Measurements from ENCODE around the gene C10orf105.

C10orf105 gene, protein sequence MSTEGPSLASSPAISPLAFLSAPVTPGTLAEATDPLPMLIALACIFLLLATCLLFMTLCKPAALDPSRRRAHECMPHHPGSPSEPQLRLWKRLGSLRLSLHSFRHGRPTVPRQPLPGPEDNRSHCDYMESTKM

DNA sequence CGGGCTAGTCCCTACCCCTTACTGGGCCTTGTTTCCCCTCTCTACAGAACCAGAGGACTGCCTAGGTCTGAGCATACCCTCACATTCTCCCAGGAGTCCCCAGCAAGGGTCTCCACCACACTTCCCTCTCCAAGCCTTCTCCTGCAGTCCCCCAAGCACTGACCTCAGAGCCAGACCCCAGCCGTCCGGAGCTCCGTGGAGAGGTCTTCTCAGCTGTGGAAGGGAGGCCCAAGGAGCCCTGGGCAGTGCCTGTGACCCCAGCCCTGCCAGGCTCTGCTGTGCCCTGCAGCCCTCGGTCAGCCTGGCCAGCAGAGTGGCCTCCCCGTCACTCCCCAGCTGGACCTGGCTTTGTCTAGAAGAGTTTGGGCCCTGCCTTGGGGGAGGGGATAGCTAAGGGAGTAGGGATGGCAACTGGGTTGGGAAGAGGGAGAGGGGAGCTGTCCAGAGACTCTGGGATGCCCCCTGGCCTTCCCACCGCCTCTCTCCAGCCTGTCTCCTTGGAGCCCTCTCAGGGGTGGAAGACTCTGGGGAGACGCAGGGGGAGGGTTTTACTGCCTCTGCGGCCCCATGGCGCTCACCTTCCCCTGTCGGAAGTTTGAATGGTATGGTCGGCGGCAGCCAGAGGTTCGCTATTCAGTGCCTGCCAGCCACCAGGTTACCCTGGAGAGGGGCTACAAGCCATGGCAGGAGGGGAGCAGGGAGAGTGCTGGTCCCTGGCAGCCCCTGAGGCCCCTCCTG is at the start of gene C10orf105:
C10orf105 (minus strand) TSS at position 315 of the 738 bp plus-strand sequence. CDS start 3,441 bp downstream, outside the sequence.
- DNase-seq, result no peak

DNA sequence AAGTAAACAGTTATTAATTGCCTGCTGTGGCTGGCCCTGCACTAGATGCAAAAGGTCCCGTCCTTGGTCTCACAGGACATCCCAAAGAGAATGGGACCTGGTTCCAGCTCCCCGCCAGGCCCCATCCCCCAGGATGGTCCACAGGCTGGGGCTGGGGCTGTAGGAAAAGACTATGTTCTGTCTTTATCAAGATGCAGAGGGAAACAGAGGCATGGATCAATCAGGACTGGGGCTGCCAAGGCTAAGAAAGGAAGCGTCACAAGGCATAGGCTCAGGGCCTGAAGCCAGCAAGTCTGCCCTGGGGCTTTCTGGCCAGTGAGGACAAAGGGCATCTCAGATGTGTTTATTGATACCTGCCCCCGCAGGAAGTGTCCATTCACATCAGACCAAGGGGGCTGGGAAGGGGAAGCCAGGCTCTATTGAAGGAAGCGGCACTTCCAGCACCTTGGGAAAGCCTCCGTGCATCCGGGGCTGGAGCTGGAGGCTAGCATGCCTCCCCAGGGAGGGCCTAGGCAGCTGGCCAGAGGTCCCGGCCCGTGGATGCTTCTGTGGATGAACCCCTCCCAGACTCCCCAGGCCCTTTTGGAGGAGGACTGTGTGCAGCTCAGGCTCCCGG is 48.0 kb upstream of the C10orf105 start:
- no peak for DNase-seq

DNA sequence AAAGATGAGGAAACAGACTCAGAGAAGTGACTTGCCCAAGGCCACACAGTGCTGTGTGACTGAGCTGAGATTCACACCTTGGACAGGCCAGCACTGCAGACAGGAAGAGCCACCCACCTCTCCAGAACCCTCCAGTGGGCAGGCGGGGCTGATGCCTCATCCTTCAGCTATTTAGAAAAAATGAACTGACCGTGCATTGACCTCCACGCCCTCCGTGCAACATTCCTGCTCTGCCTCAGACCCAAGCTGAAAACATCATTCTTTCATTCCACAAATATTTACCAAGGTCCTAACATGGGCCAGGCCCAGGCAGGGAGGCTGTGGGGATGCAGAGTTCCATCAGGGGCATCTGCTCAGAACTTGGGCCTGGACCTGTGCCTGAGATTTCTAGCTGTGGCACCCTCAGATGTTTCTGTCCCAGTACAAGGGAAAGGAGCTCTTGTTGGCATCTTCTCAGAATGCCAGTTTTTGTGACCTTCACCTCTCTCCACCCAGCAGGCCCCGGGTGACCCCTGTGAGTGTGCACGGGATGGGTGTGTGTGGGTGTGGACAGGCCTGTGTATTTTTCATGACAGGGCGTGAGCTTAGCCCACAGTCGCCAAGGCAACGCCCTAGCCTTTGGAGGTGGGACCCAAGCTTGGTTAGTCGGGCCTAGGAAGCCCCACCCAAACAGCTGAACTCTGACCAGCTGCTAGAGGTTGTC is 47.3 kb upstream of the C10orf105 start:
- DNase-seq, result peak; percentile 61

DNA sequence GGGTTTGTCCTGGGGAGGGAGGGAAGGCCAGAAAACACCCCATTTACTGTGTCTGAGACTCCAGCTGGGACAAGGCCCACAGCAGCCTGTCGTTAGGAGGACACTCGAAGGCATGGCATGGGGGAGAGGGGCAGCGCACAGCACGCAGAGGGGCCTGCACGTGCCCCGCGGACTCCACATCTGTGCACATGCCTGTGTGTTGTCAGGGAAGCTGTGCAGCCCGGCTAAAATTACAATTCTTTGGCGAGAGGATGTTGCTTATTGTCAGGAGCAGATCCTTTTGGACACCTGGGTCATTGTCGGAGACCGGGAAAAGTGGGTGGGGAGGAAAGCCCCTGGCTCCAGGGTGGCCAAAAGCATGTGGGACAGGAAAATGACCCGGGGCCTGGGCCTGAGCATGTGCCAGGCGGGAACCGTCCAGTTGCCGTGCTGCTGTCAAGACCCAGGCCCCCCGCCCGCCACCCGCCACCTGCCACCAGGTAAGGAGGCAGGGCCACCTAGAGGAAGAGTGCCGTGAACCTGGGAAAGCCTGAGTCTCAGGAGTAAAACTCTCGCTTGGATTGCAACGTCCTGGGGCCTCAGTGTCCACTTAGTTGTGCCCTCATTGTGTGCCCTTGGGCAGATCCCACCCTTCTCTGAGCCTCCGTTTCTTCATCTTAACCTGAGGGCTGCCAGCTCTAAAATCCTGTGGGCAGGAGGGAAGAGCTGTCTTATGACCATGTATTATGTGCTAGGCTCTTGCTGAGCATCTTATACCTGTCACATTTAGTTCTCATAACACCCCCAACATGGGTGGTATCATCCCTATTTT is 46.5 kb upstream of the C10orf105 start:
- no peak for DNase-seq

DNA sequence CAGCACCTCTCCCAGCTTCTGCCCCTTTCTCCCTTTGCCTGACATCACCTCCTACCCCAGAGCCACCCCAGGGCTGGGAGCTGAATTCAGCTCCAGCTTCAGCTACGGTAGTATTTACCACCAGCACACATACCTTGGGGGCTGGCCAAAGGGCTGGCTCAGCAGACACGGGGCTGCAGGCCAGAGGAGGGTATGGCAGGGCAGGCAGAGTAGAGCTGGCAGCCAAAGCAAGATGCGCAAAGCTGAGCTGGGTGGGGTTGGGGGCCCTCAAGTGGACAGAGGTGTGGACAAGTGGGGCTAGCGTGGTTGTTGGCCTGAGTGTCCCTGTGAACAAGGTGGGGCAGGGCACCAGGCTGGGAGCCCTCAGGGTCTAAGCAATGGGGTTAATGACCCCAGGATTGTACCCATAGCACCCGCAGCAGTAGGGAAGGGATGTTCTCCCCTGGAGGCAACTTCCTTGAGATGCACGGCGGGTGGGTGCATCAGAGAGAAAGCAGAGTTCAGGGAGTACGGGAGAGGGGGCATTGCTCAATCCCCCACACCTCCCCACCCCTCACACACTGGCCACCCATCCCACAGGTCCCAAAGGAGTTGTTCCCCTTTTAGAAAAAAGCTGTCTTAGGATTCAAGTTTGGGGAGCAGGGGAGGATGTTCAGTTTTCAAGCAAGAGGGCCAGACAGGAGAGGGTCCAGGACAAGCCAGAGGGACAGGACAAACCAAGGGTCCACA is 45.8 kb upstream of the C10orf105 start:
- DNase-seq, result no peak

DNA sequence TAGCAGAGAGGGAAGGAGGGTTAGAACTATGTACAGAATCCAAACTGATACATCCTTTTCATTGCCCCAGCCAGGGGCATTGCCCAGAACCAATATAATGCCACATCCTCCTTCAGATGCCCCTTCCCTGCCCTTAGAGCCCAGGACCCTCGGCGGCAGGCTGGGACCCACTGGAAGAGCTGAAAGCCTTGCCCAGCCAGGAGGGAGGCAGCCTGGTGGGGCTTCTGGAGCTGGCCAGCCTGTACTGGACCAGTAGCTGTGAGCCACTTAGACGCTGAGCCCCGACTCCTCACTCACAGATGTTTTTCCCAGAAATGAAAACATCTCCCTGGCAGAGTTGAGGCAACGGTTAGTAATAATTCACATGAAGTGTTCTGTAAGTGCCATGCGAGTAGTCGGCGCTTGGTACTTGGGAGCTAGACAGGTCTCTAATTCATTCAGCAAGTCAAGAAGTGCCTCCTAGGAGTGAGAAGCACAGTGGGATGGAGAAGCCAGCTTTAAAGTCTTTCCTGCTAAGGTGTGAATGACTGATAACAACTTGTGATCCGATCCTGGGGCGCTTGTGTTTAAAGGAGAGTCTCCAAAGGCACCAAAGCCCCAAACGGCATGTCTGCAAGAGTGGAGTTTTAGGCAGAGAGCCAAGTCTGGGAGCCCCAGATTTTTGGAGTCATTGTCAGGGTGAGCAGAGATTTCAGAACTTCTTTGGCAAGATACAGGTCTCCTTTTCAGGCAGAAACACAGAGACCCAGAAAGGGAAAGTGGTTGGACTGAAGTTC is 44.0 kb upstream of the C10orf105 start:
- no peak for DNase-seq

DNA sequence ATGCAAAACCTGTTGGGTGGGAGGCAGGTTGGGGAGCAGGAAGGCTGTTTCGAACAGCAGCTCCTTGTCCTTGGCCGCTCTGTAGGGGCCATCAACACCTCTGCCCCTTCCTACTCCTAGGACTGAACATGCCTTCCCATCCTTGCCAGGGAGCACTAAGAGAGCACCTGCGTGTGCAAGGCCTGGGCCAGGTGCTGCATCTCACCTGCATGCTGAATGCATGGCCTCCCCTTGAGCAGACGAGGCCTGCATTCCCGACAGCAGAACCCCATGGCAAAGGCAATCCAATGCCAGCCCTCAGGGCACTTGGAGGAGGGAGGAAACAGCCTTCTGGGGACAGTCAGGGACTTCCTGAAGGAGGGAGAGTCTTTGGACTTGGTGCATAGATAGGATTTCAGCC is 42.7 kb upstream of the C10orf105 start:
- DNase-seq, result no peak

DNA sequence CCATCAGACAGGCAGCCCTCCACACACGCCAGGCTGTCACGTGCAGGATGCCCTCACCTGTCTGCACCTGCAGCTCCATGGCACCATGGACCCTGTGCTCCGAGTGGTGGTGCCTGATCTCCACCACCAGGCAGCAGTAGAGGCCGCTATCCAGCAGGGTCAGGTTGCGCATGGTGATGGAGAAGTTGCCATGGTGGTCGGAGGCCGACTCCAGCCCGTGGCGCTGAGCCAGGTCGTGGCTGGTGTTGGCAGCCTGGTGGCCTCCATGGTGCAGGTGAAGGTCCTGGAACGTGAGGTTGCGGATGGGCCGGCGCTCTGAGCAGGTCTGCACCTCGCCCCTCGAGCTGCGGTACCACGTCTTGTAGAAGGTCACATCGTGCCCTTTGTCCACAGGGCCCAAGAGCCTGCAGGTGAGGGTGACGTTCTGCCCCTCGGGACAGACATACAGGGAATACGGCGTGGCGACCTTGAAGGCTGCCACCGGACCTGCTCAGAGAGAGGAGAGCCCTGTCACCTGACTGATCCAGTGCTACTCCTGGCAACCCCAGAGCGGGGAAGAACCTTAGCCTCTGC is 42.0 kb upstream of the C10orf105 start:
- DNase-seq, result no peak

DNA sequence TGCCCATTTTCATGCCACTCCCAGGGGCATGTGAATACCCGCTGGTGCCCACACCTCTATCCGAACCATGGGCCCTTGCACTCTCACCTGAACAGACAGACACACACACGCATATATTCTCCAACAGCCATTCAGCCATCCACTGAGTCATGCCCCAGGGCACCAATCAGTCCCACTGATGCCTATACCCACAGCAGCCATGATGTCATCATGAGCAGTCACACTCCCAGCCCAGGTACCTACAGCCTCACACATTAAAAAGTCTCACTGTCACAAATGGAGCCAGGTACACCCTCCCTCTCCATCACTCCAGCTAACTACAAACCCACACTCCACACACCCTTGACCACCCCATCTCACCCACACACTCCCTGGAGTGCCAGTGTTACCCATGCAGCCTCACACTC is 41.5 kb upstream of the C10orf105 start:
- no peak for DNase-seq

DNA sequence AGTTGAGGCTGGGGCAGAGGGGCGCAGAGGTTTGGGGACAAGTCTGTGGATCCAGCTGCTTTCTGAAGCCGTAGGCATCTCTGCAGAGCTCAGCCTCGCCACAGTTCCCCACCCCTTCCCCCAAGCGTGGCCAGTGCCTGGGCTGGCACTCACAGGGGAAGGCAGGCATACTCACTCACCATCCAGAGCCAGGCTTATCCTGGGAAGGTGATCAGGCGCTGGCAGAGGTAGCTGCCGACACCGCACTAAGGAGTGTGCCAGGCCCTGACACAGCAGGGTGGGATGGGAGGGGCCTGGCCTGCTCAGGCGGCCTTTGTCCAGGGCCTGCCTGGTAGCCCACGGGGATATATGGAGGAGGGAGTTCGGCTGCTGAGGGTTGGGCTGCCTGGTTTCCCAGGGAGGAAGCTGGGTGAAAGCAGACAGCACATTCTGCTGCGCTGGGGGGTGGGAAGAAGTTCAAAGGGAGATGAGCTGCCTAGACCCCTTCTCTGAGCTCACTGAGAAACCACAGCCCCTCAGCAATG is 37.9 kb upstream of the C10orf105 start:
- no peak for DNase-seq

DNA sequence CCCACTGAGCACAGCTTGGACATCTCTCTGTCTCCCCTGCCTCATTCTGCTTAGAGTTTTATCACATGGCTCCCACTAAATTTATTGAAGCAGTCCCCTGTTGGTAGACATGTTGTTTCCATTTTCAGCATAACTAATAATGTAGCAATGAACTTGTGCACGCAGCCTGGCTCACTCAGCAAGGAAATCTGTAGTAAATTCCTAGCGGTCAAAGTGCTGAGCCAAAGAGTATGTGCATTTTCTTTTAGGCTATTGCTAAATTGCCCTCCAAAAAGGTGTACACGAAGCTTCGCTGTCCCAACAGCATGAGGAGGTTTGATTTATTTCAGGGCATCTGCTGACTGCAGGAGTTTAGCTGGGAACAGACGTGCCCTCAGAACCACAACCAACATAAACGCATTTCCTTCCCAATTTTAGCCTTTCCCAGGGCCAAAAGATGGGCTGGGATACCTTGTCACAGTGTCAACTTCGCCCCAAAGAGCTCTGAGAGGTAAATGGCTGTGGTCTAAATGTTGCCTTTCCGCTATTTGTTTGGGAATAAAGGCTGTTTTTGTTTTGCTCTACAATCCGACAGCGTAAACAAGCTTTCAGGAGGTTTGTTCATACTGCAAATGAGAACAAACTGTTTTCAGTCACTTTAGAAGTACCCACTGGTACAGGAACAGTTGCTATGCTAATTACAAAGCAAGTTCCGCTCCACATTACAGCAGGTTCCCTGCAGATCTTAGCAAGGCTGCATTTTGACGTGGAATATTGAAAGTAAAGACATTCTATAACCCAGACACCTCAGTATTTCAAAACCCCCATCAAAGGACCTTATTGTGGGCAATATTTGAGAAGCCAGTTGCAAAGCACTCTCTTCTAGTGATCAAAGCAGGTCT is 37.0 kb upstream of the C10orf105 start:
- DNase-seq, result no peak

DNA sequence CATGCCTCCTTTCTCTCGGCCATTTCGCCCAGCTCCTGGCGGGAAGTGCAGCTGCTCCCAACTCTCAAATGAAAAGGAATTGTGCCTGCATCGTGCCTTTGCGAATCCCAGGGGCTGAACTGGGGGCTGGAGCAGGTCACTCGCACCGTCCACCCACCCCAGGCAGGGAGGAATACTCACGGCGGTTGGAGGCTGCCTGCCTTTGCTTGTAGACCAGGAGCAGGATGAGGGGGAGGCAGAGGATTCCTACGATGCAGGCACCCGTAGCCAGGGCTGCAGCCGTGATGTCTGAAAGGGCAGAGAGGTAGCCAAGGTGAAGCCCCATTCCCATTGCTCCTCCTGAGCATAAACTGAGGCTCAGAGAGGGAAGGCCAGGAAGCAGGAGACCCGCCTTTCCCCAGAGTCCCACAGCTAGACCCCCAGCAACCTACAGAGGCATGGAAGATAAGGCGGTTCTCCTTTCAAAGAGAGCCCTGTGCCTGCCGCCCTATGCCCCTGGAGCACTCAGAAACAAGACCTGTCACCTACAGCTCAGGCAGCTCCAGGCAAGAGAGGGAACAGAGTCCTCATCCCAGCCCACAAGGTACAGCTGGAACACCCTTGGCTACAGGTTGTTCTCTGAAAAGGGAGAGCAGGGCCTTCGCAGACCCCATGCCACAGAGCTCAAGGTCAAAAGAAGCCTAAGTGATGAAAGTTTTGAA is 35.8 kb upstream of the C10orf105 start:
- no peak for DNase-seq

DNA sequence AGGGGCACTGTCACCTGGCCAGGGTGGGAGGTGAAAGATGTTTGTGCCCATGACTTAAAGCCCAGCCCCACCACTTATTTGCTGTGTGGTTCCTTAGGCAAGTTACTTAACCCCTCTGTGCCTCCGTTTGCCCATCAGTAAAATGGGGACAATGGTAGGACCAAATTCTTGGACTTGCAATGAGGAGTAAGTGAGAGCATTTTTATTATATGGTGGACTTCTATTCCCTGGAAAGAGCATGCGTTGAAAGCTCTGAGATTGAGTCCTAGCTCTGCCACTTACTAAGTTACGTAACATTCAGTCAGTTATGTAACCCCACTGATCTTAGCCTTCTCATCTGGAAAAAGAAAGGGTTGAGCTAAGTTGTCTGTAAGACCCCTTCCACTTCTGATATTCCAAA is 35.0 kb upstream of the C10orf105 start:
- DNase-seq, result no peak

DNA sequence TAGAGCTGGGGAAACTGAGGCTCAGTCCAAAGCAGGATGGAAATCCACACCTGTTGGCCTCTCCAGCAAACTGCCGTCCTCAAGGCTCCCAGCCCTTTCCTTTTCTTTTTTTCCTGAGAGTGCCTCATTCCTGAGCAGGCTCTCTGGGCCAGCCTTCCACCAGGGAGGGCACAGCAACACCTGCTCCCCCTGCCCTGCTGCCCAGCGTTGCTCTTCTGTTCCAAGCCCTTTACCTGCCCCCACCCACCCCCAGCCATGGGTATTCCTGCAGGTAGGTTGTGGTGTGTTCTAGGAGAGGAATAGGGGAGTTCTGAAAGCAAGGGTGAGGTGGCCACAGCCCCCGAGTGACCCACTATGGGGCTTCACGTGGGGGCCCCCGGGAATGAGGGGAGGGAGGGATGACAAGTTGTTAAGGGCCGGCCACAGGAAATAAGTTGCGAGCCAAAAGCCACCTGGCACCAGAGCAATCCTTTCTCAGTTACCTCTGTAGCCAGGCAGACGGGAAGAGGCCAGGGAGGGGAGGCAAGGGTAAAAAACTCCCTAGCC is 34.5 kb upstream of the C10orf105 start:
- DNase-seq, result no peak

DNA sequence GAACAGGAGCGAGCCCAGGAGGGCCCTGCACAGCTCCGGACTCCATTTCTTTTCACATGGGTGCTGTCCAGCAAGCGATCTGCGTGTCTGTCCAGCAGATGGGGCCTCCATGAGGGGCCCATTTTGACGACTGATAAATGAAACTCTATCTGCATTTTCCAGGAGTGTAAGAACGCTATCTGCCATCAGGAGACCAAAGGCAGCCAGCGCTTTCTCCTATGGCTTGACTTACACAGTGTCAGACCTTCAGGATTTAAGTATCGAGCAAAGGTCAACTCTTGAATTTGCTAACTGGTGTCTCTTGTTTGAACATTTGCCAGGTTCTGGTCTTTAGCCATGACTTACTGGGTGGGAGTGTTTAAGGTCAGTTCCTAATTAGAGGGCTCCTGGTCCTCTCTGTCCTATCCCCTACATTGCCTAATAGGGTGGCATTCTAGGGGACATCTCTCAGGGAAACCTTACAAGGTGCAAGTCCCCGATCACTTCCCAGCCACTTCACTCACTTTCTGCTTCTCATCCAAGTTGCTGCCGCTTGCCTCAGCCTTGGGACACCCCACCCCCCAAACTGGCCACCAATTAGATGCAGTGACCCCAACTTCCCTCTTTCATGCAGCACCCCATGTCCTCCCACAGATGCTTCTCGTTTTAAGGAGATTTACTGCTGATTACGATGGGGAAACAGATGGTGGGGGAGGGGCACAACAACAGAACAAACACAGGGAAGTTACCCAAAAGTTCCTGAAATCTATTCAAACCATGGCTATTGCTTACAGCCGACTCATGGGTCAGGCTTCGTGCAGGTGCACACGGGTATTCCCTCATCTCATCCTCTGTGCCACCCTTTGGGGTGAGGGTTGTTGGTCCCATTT is 33.7 kb upstream of the C10orf105 start:
- no peak for DNase-seq

DNA sequence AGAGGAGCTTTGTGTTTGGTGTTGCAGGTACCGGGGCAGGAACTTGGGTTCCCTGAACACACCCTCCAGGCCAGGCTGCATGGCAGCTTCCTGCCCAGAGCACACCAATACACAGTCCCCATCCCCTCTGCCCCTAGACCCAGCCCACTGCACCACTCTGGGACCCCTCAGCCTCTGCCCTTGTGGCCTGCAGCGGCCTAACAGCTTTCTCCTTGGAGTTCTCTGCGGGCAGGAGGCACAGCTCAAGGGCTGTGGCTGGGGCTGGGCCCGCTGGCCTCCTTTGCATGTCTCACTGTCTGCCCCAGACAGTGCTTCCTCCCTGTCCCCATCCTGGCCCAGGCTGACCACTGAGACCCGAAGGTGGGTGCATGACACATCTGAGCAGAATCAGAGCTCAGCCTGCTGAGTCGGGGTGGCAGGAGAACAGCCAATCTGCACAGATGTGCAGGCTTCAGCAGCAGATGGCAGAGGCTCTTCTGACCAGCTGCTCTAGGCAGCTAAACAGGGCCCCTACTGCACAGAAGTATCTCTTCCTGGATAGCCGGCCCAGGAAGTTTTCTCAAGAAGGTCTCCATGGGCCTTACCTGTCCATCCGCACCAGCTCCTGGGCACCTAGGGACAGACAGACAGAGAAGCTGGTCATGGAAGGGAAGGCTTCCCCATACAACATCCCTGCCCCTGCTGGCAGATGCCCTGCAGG is 33.0 kb upstream of the C10orf105 start:
- no peak for DNase-seq
